ENCODE data around the gene NDOR1. TPM values are rescaled to one million over a fixed set of nuclear protein-coding genes. Genes with fewer than 3 reads are reported as not detected.

The NDOR1 gene
- total RNA-seq, 1 donor from 2014 or later: 3.0 TPM

GRCh38 chr9:137182836-137183235, 22.7 kb upstream of the NDOR1 start:
- no peak for DNase-seq

DNA sequence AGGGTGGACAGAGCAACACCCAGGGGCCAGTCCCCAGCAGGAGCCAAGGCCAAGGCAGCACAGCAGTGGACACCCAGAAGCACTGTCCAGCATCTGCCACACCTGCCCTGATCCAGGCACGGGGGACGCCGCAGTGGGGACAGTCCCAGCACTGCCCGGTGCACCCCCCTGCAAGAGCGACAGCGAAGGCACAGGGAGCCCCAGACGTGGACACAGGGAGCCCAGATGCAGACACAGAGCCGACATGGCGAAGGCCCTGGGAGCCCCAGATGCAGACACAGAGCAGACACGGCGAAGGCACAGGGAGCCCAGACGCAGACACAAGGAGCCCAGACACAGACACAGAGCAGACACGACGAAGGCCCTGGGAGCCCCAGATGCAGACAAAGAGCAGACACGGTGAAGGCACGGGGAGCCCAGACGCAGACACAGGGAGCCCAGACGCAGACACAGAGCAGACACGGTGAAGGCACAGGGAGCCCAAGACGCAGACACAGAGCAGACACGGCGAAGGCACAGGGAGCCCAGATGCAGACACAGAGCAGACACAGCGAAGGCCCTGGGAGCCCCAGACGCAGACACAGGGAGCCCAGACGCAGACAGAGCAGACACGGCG, 21.4 kb upstream of the NDOR1 start:
- DNase-seq: no peak

DNA sequence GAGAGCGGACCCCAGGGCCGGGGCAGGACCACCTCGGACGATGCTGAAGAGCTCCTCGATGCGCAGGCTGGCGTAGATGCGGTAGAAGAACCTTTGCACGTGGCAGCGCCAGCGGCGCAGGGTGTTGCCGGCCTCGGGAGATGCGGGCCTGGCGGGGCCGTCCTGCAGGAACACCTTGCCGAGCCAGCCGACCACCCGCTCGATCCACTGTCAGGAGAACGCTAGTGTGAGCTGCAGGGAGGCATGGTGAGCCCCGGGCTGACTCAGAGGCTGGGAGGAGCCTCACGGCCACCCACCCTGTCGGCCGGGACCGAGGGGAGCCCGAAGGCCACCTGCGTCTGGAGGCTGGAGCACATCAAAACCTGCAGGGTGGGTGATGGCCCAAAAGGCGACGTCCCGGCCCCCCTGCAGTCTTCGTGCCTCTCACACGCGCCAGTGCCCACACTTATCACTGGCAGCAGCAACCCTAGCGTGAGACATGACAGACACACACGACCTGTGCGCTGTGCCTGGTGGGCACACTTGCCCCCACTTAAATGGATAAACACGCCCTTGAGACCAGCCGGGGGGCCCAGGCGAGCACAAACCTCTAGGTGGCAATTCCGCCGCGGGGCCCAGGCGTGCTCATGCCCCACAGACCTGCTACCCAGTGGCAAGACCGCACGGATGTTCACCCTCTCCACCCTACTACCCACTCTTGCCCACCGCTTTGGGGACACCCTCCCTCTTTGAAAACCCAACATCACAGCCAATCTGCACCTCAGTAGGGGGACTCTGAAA, 20.4 kb upstream of the NDOR1 start:
- DNase-seq: no peak

- DNase-seq: no peak
These were observed 19.6 kb upstream of the NDOR1 start for GRCh38 chr9:137185921-137186320.

GRCh38 chr9:137186385-137186784, 19.1 kb upstream of the NDOR1 start:
- DNase-seq: no peak

GRCh38 chr9:137187386-137187785, 18.1 kb upstream of the NDOR1 start:
- DNase-seq: no peak

DNA sequence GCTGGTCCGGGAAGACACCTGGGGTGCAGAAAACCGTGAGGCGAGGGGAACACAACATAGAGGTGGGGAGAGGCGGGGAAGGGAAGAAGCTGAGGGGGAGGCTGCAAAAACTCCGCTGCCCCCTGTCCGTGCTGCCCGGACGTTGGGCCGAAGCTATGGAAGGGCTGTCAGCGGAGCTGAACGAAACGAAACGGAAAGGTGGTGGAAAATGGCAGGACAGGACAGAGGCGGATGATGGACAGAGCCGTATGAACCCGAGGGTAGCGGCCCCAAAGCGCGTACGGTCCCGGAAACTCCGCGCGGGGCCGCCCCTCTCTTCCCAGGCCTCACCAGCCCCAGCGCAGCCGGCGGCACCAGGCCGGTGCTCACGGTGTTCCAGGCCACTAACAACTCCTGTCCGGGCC, 17.4 kb upstream of the NDOR1 start:
- no peak for DNase-seq

DNA sequence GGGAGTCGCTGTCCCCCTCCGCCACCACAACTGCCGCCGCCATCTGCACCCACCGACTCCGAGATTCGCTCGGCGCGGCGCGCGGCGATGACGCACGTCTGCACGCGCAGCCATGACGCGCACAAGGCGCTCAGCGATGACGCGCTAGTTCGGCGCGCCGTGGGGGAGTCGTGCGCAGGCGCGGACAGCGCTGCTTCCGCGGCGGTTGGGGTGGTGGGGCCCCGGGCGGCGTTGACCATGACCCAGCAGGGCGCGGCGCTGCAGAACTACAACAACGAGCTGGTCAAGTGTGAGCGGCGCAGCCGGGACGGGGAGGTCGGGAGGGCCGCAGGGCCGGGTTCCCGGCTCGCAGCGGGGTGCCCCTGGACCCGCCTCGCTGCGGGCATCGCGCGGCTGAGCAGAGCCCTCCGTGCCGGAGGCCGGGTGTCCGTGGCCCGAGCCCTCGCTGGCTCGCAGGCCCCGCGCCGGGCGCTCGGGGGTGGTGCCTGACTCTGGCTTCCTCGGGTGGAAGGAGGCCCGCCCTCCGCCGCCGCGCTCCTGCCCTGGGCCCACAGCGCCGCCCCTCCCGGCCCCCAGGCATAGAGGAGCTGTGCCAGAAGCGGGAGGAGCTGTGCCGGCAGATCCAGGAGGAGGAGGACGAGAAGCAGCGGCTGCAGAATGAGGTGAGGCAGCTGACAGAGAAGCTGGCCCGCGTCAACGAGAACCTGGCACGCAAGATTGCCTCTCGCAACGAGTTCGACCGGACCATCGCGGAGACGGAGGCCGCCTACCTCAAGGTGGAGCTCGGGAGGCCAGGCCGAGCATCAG, 16.8 kb upstream of the NDOR1 start, which contains the start of the genes ANAPC2 and SSNA1:
Gene ANAPC2, minus strand, starts transcription at position 71 of the 807 bp plus-strand sequence. Its CDS starts 28 bp downstream, at position 43.
Gene SSNA1, plus strand, starts transcription at position 187 of the 807 bp plus-strand sequence. Its CDS starts 51 bp downstream, at position 238.
- peak; percentile 97 for DNase-seq

- DNase-seq: no peak
These were observed 15.9 kb upstream of the NDOR1 start for GRCh38 chr9:137189297-137190295.

- DNase-seq: no peak
These were observed 15.1 kb upstream of the NDOR1 start for GRCh38 chr9:137190315-137190856.

- no peak for DNase-seq
These were observed 14.3 kb upstream of the NDOR1 start for GRCh38 chr9:137191245-137191644.

GRCh38 chr9:137191691-137192447, 13.6 kb upstream of the NDOR1 start:
- DNase-seq: no peak

- DNase-seq: no peak
These were observed 13.1 kb upstream of the NDOR1 start for GRCh38 chr9:137192448-137192780.

DNA sequence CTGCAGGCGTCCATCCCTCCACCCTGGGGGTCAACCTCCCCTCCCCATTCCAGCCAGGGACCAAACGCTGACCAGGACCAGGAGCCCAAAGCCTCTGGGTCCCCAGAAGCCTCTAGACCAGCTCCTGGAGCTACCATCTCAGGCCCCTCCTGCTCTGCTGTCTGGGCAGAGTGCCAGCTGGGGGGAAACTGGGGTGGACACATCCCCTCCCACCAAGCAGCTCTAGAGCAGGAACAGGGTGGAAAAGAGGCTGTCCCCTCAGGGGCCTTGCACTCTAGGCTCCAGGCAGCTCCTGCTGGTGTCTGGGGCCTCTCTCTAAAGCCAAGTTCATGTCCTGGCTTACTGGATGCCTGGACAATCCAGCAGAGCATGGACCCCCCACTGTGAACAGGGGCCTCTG, 12.6 kb upstream of the NDOR1 start:
- DNase-seq: no peak

DNA sequence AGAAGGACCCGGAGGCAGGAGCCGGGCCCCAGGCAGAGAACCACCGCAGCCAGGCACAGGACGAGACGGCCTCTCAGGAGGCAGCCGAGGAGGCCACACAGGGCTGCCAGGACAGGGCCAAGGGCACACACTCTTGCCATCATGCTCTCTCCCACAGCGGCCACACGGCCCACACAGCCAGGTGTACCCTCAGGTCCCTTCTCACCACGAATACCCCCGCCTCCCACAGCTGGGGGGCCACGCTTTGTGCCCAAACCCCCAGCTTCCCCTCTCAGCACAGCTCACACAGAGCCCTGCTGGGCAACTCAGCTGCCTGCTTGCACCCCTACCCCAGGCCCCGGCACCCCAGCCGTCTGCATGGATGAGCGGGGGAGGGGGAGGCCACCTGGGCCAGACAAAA, 11.7 kb upstream of the NDOR1 start:
- no peak for DNase-seq

DNA sequence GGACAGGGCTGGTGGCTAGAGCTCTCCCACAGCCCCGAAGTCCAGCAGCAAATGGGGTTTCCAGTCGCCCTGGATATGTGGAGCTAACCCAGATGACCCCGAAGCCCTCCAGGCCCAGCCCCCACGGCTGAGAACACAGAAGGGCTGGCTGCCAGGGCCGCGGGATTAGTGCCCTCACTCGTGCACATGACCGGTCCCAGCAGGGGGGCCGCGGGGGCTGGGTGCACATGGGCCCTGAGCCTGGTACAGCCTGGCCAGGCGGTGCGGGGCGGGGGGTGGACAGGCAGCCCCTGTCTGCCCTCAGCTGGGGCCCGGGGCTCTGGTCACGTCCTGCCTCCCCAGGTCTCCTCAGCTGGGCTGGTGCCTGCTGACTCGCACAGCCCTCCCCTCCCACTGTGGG, 11.1 kb upstream of the NDOR1 start:
- no peak for DNase-seq

GRCh38 chr9:137194909-137195308, 10.6 kb upstream of the NDOR1 start:
- no peak for DNase-seq

DNA sequence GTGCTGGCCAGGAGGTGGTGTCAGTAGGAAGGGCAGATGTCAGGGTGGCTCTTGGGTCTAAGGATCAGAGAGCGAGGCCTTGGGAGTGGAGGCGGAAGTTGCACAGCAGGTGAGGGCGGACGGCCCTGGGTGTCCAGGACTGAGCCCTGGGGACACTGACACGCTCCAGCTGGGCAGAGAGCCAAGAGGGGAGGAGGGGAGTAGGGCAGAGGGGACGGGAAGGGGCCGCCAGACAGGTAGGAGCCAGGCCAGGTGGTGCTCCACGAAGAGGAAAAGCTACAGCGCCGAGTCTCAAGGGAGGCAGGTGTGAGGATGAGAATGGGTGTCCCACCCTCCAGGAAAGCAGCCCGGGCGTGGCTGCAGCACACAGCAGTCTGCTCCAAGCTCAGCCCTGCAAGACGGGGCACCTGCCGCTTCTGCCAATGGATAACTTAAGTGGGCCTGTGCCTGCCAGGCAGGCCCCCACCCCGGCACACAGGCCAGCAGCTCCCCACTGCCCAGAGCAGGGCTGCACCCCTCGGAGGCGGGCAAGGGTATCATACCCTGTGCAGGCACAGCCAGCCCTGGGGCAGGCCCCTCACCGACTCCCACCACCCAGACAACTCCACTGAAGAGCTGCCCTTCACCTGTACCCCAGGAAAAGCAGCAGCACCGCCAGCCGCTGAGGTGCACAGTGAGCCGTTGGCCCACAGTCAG, 9.8 kb upstream of the NDOR1 start:
- no peak for DNase-seq

DNA sequence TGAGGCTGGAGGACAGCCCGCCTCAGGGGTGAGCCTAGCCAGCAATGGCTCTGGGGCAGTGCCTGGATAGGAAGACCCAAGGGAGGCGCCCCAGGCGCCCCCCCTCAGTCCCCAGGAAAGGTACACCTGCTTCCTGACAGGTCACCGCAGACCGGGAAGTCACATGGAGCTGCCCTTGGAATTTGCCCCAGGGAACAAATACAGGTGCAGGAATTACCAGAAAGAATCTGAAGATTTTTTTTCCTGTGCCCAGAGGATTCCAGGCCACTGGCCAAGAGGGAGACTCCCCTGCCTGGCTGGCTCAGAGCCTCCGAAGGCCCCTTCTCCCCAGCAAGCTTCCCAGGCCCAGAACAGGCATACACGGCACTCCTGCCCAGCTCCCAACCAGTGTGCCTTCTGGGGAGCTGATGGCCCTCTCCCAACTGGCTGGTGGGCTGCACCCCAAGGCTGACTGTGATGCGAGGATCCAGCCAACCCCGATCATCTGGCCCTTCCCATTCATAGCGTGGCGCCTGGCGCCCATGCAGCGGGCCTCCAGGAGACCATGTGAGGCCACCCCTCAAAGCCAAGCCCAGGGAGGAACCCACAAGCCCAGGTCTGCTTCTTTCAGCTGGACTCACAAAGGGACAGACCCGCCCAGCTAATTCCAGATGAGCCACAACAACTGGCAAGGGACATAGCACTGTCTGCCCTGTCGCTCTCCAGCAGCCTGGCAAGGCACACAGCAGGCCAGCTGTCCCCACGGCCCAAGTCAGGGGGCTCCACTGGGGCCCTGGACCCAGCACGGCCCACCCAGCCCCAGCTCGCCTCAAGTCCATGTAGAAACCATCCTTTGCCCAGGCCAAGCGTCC, 7.2 kb upstream of the NDOR1 start:
- no peak for DNase-seq

Data from tongue (tissue), 2 donors.